Inferior parietal cortex (tissue), 1 donor: ENCODE data around the gene ZNF624.
A peak's percentile ranks its signal among the peaks of the same experiment; 100 is the strongest.

Experiments used
- DNase-seq: peaks from one replicate; pipeline ENCODE4 v3.0.0-alpha.2; 2016; ENCODE audit errors: extremely low spot score

ZNF624 gene

GRCh38 chr17:16593356-16594102, 60.1 kb downstream of the ZNF624 start:
- no peak for DNase-seq

GRCh38 chr17:16589097-16589969, 64.3 kb downstream of the ZNF624 start:
- peak; percentile 95 for DNase-seq

- DNase-seq, result no peak
Observed at GRCh38 chr17:16585796-16586195, 67.9 kb downstream of the ZNF624 start.

GRCh38 chr17:16584273-16584995, 69.2 kb downstream of the ZNF624 start:
- DNase-seq, result peak; percentile 93

- DNase-seq, result no peak
Observed at GRCh38 chr17:16583781-16584180, 69.9 kb downstream of the ZNF624 start.

- no peak for DNase-seq
Observed at GRCh38 chr17:16573466-16573865, 80.2 kb downstream of the ZNF624 start.
